Activated T-cell treated with anti-CD3 and anti-CD28 coated beads, Interleukin-2, amount 50 U/mL, for 4 hours (primary cell): ENCODE measurements around the gene NHLRC3. TPM values are rescaled to one million over a fixed set of nuclear protein-coding genes. Genes with fewer than 3 reads are reported as not detected.
"Not testable (repeated sequence)": the region's sequence is repeated elsewhere in the genome, so short reads cannot be mapped to it uniquely, and the experiment has no call there.

ENCODE experiments used
- ATAC-seq, 2 donors: fragments of 200-7000 bp; cut with Tn5 transposase; one replicate each; pipeline ENCODE4 v1.10.0; 2021
- DNase-seq: peaks from one replicate; pipeline ENCODE4 v3.0.0-alpha.2; 2020
- H3K27me3 Mint-ChIP-seq: one replicate; pipeline ENCODE4 v1.8.0; 2021; ENCODE audit warnings: low read depth, mixed read lengths
- H3K36me3 Mint-ChIP-seq: one replicate; pipeline ENCODE4 v1.8.0; 2022; ENCODE audit warnings: mixed read lengths; ENCODE audit not compliant: insufficient read depth
- H3K4me1 Mint-ChIP-seq: one replicate; pipeline ENCODE4 v1.8.0; 2021; ENCODE audit warnings: low read depth, mixed read lengths
- H3K4me3 Mint-ChIP-seq: one replicate; pipeline ENCODE4 v1.8.0; 2021; ENCODE audit warnings: mild to moderate bottlenecking, moderate library complexity, mixed read lengths
- H3K9me3 Mint-ChIP-seq: one replicate; pipeline ENCODE4 v1.8.0; 2021; ENCODE audit warnings: mixed read lengths
- total RNA-seq, 3 donors: library from RNA; stranded (reverse); gene quantifications; one replicate each; pipeline ENCODE4 v1.2.1, GENCODE V29; 2021

Gene NHLRC3
- 1 to 10 TPM; 5.1 to 6.9 (median 6.0) TPM for total RNA-seq

- Mint-ChIP-seq H3K9me3 (no peaks in the 10 kb centered on the region), H3K27me3 (no peaks in the 10 kb centered on the region), H3K4me3 (peak within 1 kb of the TSS; percentile 87), H3K4me1 (peaks cover 48% of the 10 kb centered on the region), H3K36me3 (peaks cover 5% of the 10 kb centered on the region)
- ATAC-seq (peak; percentile 76), DNase-seq (peak; percentile 73)
These were observed at the start of gene NHLRC3, which contains the start of gene PROSER1 for GRCh38 chr13:39037880-39038568. Gene NHLRC3, plus strand, starts transcription at chr13:39038456. Its CDS starts 184 bp downstream, at chr13:39038640. Gene PROSER1, minus strand, starts transcription at chr13:39038089. Its CDS starts 847 bp downstream, at chr13:39037242.

GRCh38 chr13:38990693-38991092 is 47.6 kb upstream of the NHLRC3 start, which contains the start of gene STOML3:
Gene STOML3, minus strand, starts transcription at chr13:38990831. Its CDS starts 110 bp downstream, at chr13:38990721.
- ATAC-seq (no peak), DNase-seq (no peak)
- Mint-ChIP-seq H3K36me3 (no peaks in the 10 kb centered on the region), H3K4me1 (peaks cover 3% of the 10 kb centered on the region), H3K27me3 (no peaks in the 10 kb centered on the region), H3K9me3 (no peaks in the 10 kb centered on the region), H3K4me3 (no peak within 1 kb of the TSS)

GRCh38 chr13:38993381-38993780 is 44.9 kb upstream of the NHLRC3 start:
- Mint-ChIP-seq H3K4me1 (peaks cover 3% of the 10 kb centered on the region), H3K4me3 (no peak overlapping the region), H3K9me3 (no peaks in the 10 kb centered on the region), H3K27me3 (no peaks in the 10 kb centered on the region), H3K36me3 (no peaks in the 10 kb centered on the region)
- DNase-seq, result no peak
- no peak for ATAC-seq

- no peaks in the 10 kb centered on the region for H3K4me1 Mint-ChIP-seq
- no peaks in the 10 kb centered on the region for H3K27me3 Mint-ChIP-seq
- DNase-seq (no peak), ATAC-seq (no peak)
- H3K36me3 Mint-ChIP-seq, result no peaks in the 10 kb centered on the region
- H3K4me3 Mint-ChIP-seq, result no peak overlapping the region
- H3K9me3 Mint-ChIP-seq, result no peaks in the 10 kb centered on the region
These were observed 39.5 kb upstream of the NHLRC3 start for GRCh38 chr13:38998739-38999138.

GRCh38 chr13:39006371-39007111 is 31.7 kb upstream of the NHLRC3 start:
- H3K4me3 Mint-ChIP-seq, H3K4me1 Mint-ChIP-seq, DNase-seq, ATAC-seq, H3K9me3 Mint-ChIP-seq, H3K27me3 Mint-ChIP-seq: not testable (repeated sequence)
- H3K36me3 Mint-ChIP-seq, result peaks cover 27% of the 10 kb centered on the region

- H3K4me3 Mint-ChIP-seq, result no peak overlapping the region
- H3K36me3 Mint-ChIP-seq, result peaks cover 62% of the 10 kb centered on the region
- ATAC-seq, result no peak
- no peaks in the 10 kb centered on the region for H3K4me1 Mint-ChIP-seq
- H3K27me3 Mint-ChIP-seq, result no peaks in the 10 kb centered on the region
- no peak for DNase-seq
- H3K9me3 Mint-ChIP-seq, result no peaks in the 10 kb centered on the region
These were observed 25.6 kb upstream of the NHLRC3 start for GRCh38 chr13:39012608-39013007.

GRCh38 chr13:39013462-39013861 is 24.8 kb upstream of the NHLRC3 start:
- Mint-ChIP-seq H3K4me1 (no peaks in the 10 kb centered on the region), H3K9me3 (no peaks in the 10 kb centered on the region), H3K27me3 (no peaks in the 10 kb centered on the region), H3K4me3 (no peak overlapping the region), H3K36me3 (peaks cover 61% of the 10 kb centered on the region)
- no peak for DNase-seq
- ATAC-seq, result no peak

GRCh38 chr13:39016087-39016486 is 22.2 kb upstream of the NHLRC3 start:
- Mint-ChIP-seq H3K4me1 (no peaks in the 10 kb centered on the region), H3K36me3 (peaks cover 48% of the 10 kb centered on the region)
- peak; percentile 34 to 54 for ATAC-seq

GRCh38 chr13:39016787-39017186 is 21.5 kb upstream of the NHLRC3 start:
- peaks cover 48% of the 10 kb centered on the region for H3K36me3 Mint-ChIP-seq
- H3K9me3 Mint-ChIP-seq, result no peaks in the 10 kb centered on the region
- no peaks in the 10 kb centered on the region for H3K27me3 Mint-ChIP-seq
- H3K4me3 Mint-ChIP-seq, result no peak overlapping the region
- ATAC-seq, result peak in 1 of 2 donors; percentile 25
- H3K4me1 Mint-ChIP-seq, result no peaks in the 10 kb centered on the region
- DNase-seq, result no peak

More at GRCh38 chr13:39016087-39016486, 22.2 kb upstream of the NHLRC3 start:
- Mint-ChIP-seq H3K4me3 (no peak overlapping the region), H3K9me3 (no peaks in the 10 kb centered on the region), H3K27me3 (no peaks in the 10 kb centered on the region)
- no peak for DNase-seq

GRCh38 chr13:39020853-39021462 is 17.3 kb upstream of the NHLRC3 start:
- Mint-ChIP-seq H3K27me3 (no peaks in the 10 kb centered on the region), H3K9me3 (no peaks in the 10 kb centered on the region), H3K36me3 (peaks cover 39% of the 10 kb centered on the region), H3K4me1 (no peaks in the 10 kb centered on the region), H3K4me3 (no peak overlapping the region)
- ATAC-seq, result no peak
- DNase-seq, result no peak

GRCh38 chr13:39023316-39023715 is 14.9 kb upstream of the NHLRC3 start:
- Mint-ChIP-seq H3K4me1 (no peaks in the 10 kb centered on the region), H3K9me3 (no peaks in the 10 kb centered on the region), H3K36me3 (peaks cover 44% of the 10 kb centered on the region), H3K4me3 (no peak overlapping the region), H3K27me3 (no peaks in the 10 kb centered on the region)
- DNase-seq (no peak), ATAC-seq (no peak)

GRCh38 chr13:39023761-39024160 is 14.5 kb upstream of the NHLRC3 start:
- Mint-ChIP-seq H3K9me3 (no peaks in the 10 kb centered on the region), H3K4me1 (no peaks in the 10 kb centered on the region), H3K27me3 (no peaks in the 10 kb centered on the region), H3K4me3 (no peak overlapping the region), H3K36me3 (peaks cover 44% of the 10 kb centered on the region)
- no peak for ATAC-seq
- no peak for DNase-seq

- Mint-ChIP-seq H3K36me3 (peaks cover 41% of the 10 kb centered on the region), H3K27me3 (no peaks in the 10 kb centered on the region)
These were observed 12.8 kb upstream of the NHLRC3 start for GRCh38 chr13:39025433-39025839.

GRCh38 chr13:39032150-39032549 is 6.1 kb upstream of the NHLRC3 start:
- ATAC-seq (no peak), DNase-seq (no peak)
- H3K4me3 Mint-ChIP-seq, result no peak overlapping the region
- no peaks in the 10 kb centered on the region for H3K9me3 Mint-ChIP-seq
- H3K27me3 Mint-ChIP-seq, result no peaks in the 10 kb centered on the region
- H3K4me1 Mint-ChIP-seq, result peaks cover 38% of the 10 kb centered on the region
- H3K36me3 Mint-ChIP-seq, result peaks cover 11% of the 10 kb centered on the region

More at GRCh38 chr13:39025433-39025839, 12.8 kb upstream of the NHLRC3 start:
- no peak for DNase-seq
- H3K4me1 Mint-ChIP-seq, result no peaks in the 10 kb centered on the region
- no peak overlapping the region for H3K4me3 Mint-ChIP-seq
- no peaks in the 10 kb centered on the region for H3K9me3 Mint-ChIP-seq
- ATAC-seq, result no peak
